SKM-1 treated with dmso at 0.1 percent for 144 hours (cell line): ENCODE results near the gene SLC26A1.

Experiments used
- DNase-seq: peaks from one replicate; lab custom pipeline; 2025; ENCODE audit not compliant: unreplicated experiment; lab: John Stamatoyannopoulos, UW

The SLC26A1 gene

DNA sequence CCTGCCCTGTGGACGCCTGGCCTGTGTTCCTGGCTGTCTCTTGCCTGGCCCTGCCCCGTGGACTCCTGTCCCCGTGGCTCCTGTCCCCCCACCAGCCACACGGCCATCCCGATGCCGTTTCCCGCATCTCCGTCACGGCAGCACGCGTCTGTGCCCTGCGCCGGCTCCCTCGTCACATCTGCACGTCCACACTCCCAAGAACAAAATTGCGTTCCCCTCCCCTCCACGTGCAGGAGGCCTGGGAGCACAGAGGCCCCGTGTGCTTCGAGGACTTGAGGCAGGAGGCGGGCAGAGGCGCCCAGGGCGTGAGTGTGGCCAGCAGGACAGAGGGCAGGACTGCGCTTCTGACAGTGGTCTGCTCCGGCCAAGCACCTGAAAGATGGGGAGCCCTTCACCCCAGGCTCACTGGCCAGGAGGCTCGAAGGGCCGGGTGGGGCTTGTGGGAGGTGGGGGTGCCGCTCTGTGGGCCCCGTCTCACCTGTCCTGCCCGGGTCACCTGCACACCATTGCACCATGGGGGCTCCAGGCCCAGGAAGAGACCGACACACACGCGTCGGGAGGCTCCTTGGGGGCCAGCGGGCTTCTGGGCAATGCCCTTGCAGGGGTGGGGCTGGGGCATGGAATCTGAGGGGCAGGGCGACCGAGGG lies 35.5 kb upstream of the SLC26A1 start:
- no peak for DNase-seq

DNA sequence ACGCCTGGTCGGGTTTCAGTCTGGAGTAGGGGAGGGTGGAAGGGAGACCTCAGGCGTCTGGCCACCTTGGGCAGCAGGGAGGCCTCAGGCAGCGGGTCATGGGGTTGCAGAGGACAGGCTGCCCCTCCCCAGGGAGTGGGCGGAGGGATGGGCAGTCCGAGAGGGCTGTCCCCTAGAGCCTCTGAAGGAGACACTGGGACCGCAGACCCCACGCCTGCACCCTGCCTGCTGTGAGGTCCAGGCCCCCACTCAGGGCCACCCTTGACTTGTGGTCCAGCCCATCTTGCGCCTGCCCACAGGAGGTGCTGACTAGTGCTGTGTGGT lies 34.7 kb upstream of the SLC26A1 start:
- no peak for DNase-seq

DNA sequence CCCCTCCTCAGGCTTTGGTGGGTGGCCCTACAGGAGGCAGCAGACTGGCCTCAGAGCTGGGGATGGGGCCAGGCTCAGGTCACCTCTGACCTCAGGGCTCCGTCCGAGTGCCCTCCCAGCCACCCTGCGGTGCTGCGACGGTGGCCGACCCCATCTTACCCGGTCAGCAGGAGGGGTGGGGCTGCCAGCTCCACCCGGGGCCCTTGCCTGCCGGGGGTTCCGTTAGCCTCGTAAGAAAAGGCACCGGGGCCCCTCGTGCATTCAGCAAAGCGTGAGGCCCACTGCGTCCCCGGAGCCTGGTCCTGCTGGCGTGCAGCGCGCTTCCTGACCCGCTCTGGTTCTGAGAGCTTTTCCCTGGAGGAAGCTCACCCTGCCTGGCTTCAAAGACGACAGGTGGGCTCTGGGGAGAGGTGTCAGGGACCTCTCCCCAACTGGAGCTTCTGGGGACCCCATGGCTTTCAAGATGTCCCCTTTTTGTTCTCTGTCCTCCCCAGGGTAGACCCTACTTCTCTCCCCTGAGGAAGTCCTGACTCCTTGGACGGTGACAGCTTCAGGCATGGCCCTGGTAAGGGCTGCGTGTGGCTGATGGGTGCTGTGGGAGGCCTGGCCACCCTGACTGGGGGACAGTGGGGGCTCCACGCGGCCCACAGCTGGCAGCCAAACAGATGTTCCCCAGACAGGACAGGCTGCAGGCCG lies 34.2 kb upstream of the SLC26A1 start:
- no peak for DNase-seq

DNA sequence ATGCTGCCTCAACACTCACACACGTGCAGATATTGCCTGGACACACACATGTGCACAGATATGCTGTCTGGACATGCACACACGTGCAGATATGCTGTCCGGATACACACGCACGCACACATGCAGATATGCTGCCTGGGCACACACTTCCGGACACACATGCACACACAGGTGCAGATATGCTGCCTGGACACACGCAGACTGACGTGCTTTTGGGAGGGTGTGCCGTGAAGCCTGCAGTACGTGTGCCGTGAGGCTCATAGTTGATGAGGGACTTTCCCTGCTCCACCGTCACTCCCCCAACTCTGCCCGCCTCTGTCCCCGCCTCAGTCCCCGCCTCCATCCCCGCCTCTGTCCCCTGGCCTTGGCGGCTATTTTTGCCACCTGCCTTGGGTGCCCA lies 32.9 kb upstream of the SLC26A1 start:
- DNase-seq = no peak

DNA sequence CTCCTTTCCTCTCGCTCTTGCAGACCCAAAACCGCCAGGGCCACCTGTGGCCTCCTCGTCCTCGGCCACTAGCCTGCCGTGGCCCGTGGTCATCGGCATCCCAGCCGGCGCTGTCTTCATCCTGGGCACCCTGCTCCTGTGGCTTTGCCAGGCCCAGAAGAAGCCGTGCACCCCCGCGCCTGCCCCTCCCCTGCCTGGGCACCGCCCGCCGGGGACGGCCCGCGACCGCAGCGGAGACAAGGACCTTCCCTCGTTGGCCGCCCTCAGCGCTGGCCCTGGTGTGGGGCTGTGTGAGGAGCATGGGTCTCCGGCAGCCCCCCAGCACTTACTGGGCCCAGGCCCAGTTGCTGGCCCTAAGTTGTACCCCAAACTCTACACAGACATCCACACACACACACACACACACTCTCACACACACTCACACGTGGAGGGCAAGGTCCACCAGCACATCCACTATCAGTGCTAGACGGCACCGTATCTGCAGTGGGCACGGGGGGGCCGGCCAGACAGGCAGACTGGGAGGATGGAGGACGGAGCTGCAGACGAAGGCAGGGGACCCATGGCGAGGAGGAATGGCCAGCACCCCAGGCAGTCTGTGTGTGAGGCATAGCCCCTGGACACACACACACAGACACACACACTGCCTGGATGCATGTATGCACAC lies 31.8 kb upstream of the SLC26A1 start:
- DNase-seq = no peak

DNA sequence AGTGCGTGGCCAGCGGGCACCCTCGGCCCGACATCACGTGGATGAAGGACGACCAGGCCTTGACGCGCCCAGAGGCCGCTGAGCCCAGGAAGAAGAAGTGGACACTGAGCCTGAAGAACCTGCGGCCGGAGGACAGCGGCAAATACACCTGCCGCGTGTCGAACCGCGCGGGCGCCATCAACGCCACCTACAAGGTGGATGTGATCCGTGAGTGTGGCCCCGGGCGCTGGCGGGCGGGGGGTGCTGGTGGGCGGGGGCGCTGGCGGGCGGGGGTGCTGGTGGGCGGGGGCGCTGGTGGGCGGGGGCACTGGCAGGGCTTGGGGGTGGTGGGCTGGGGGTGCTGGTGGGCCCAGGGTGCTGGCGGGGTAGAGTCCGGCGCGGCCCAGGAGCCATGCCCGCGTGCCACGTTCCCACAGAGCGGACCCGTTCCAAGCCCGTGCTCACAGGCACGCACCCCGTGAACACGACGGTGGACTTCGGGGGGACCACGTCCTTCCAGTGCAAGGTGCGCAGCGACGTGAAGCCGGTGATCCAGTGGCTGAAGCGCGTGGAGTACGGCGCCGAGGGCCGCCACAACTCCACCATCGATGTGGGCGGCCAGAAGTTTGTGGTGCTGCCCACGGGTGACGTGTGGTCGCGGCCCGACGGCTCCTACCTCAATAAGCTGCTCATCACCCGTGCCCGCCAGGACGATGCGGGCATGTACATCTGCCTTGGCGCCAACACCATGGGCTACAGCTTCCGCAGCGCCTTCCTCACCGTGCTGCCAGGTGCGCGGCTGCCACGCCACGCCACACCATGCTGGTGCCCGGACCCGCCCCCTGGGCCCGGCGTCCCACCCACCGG lies 30.9 kb upstream of the SLC26A1 start:
- no peak for DNase-seq

DNA sequence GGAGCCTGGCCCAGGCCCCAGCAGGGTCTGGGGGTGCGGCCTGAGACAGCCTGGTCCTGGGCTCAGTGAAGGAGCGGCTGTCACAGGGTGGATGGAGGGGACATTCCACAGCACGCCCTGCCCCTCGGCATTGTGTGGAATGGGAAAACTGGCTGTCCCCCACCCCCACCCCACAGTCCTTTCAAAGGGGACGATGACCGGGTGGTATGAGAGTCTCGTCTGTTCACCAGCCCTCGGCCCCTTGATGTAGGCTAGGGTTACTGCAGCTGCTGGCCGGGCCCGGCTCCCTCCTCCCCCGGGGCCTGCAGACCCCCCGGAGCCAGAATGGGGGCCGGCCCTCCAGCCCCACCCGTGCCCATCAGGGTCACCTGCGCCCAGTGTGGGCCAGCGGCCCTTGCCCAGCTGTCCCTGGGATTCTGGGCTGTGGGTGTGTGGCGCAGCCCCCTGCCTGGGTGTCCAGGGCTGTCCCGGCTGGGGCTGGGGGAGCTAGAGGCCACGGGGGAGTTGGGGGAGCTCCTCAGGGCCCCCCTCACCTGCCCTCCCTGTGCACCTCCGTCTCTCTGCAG lies 30.0 kb upstream of the SLC26A1 start:
- DNase-seq = no peak

DNA sequence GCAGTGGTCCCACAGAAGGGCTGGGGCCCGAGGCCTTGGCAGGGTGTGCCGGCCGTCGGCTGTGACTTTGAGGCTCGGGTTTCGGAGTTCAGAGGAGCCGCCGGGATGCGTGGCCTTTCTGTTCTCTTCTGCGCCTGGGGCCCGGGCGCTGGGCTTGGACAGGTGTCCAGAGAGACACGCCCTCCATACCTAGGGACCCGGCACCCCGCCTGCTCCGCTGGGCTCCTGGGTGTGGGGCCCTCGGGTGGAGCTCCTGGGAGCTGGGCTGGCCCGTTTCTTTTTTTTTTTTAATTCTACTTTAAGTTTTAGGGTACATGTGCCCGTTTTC lies 29.5 kb upstream of the SLC26A1 start:
- no peak for DNase-seq

DNA sequence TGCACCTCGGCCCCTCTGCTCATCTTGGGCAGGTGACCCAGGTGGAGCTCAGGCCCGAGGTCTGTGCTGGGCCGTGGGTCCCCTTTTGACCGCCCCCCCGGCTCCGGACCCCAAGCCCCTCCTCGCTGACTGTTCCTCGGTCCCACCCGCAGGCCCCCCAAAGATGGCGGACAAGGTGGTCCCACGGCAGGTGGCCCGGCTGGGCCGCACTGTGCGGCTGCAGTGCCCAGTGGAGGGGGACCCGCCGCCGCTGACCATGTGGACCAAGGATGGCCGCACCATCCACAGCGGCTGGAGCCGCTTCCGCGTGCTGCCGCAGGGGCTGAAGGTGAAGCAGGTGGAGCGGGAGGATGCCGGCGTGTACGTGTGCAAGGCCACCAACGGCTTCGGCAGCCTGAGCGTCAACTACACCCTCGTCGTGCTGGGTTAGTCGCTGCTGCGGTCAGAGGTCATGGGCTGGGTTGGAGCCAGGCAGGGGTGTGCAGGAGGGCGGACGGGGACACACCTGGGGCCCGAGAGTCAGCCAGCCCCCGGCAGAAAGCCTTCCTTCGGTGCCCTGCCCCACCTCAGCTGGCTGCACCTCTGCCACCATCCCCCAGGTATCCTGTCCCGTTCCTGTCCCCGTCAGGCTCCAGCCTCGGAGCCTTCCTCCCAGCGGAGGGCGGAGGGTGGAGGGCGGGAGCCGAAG lies 29.0 kb upstream of the SLC26A1 start:
- DNase-seq = no peak

DNA sequence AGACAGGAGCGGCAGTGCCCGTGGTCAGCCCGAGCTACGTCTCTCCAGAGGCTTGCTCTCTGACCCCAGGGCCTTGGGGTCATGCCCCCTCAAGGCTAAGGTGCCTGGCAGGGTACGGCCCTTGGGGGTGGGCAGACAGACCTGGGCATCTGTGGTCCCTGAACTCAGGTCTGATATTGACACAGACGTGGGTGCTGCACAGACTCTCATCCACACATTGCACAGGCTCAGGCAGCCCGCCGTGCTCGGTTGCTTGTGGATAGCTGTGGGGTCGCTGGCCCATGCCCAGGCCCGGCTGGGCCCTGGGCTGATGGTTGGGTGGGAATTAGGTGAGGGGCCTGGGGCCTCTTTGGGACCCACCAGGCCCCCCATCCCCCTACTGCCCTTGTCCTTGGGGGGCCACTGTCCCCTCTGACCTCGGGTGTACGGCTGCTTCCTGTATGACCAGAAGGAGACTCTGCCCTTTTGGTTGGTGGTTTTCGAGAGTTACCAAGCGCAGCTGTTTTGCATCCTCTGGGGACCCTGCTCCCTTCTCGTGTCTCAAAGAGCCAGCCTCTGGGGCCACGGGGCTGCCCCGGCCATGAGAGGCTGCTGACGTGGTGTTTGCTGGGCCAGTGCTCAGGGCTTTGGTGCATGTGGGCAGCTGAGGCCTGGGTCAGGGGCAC lies 28.3 kb upstream of the SLC26A1 start:
- DNase-seq = no peak

DNA sequence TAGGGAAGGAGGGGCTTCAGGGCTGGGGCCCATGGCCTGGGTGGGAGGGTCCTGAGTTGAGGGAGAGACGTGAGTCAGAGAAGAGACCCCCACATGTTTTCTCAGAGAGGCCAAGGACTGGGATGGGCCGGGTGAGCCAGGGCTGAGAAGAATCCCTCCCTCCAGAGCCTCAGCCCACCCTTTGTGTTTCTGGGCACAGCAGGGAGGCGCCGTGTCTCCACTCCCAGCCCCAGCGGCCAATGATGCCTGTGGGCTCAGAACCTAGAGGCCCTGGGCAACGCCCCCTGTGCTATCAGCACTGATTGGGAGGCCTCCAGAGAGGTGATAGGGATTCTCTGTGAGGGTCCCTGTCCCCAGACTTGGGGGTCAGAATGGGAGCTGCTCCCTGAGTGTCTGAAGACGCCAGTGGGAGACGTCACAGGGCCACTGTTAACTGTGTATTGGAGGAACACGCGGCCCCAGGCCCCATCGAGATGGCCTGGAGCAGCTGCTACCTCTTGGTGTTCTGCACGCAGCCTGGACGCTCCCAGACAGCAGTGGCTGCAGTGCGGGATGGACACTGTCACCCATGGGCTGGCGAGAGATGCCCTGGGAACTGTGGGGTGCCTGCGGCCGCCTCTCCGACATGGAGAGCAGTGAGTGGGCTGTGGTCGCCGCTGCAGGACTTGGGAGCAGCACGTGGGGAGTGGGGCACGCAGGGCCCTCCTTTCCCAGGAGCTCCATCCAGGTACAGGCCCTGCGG lies 26.7 kb upstream of the SLC26A1 start:
- DNase-seq = no peak

DNA sequence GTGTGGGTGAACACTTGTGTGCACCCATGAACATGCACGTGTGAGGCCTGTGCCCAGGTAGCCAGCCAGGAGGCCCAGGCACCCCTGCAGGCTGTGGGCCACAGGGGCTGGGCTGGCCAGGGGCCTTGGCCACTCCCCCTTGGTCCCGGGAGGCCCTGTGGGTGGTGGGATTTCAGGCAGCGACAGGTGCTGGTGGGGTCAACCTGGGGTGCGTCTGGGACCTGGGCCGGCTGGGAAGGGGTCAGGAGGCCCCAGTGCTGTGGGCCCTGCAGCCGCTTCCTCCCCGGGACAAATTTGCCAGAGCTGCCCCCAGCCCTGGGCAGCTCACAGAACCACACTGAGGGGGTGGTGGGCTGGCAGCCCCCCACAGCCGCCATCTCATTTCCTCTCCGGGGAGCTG lies 26.1 kb upstream of the SLC26A1 start:
- no peak for DNase-seq

DNA sequence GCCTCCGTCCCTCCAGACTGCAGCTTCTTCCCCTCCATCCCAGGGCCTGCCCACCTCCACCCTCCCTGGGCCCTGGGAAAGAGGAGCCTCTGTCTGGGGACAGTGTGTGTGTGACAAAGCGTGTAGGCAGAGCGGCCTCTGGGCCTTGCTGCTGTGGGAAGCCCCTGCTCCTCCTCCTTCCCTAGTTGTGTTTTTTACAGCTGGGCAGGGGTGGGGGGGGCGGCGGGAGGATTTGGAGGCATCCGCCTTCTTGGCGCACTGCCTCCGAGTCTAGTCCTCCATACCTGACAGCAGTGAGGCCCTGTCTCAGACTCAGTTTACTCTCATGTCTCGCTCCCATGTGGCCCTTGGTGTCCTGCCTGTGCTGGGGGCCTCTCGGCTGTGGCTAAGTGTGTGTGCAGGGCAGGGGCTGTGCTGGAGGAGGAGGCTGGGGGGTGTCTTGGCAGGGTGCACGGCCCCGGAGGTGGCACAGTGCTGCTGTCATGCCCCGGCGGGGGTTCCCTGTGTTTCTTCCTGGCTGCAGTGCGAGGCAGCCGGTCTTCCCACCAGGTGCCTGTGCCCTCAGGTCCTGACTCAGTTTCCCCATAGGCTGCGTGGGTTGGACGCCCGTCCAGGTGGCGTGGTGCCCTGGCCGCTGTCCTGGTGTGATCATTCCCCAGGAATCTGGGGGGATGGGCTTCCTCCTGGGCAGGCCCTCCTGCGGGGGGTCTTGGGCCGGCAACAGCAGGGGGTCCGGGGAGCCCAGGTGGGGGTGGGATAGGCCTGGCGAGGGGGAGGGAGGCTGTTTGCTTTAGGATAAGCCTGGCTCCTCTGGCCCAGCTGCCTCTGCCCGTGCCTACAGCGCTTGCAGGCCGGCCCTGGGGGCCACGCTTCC lies 25.2 kb upstream of the SLC26A1 start:
- DNase-seq = no peak

DNA sequence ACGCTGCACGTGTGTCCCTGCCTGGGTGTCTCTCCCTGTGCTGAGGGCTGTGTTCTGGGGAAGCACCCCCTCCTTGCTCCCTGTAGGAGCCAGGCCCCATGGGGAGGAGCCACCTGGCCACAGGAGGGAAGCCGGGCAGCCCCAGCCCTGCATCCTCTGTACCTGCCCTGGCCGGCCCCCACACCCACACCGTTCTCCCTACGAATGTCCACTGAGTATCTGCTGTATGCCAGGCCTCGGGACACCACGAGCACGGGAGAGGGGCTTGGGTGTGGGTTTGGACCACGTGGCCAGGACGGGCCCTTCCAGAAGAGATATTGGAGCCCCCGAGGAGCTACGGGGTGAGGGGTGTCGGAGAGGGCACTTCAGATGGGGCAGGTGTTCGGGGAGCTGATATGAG lies 24.5 kb upstream of the SLC26A1 start:
- DNase-seq = no peak

DNA sequence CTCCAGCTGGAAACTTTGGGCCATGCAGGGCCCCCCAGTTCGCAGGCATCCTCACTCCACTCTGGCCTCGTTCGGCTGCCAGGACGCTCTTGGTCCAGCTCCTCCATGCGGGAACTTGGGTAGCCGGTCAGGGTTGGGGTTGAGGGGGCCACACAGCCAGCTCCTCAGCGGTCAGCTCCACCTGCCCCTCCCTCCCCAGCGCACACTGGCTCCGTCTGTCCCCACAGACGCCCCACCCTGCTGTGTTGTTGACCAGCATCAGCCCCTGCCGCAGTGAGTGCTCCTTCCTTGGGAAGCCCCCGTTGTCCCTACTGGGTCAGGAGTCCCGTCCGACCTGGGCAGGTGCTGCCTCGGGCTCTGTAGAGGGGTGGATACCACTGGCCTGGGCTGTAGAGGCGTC lies 24.0 kb upstream of the SLC26A1 start:
- DNase-seq = no peak

DNA sequence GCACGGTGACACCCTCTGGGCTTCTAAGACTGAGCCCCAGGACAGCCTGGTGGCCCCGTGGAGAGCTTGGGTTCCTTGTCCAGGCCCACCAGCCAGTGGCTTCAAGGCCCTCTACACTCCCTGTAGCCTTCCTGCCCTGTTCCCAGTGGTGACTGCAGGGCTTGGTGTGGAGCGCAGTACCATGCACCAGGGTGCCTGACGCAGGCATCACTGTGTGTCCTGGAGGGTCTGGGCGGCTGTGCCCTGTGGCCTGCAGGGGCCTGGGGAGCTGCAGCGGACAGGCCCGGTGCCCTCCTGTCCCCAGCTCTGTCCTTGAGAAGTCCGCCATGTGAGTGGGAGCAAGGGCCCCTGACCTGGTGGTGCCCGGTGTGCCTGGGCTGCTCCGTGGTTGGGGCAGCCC lies 22.5 kb upstream of the SLC26A1 start:
- DNase-seq = no peak

DNA sequence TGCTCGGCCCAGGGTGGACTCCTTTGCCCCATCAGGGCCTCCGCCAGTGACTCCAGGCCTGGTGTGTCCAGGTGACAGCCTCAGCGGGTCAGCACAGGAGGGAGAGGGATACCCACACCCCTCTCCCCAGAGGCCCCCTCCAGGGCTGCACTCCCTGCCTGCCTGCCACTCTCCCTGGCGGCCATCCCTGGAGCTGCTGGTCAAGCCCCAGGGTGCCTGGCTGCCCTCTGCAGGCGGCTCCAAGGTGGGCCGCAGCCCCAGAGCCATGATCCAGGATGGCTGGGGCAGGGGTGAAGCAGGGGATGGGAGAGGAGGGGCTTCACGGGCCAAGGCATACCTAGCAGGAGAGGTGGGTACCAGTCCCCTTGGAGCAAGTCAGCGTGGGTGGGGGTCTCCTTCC lies 22.0 kb upstream of the SLC26A1 start:
- DNase-seq = no peak

DNA sequence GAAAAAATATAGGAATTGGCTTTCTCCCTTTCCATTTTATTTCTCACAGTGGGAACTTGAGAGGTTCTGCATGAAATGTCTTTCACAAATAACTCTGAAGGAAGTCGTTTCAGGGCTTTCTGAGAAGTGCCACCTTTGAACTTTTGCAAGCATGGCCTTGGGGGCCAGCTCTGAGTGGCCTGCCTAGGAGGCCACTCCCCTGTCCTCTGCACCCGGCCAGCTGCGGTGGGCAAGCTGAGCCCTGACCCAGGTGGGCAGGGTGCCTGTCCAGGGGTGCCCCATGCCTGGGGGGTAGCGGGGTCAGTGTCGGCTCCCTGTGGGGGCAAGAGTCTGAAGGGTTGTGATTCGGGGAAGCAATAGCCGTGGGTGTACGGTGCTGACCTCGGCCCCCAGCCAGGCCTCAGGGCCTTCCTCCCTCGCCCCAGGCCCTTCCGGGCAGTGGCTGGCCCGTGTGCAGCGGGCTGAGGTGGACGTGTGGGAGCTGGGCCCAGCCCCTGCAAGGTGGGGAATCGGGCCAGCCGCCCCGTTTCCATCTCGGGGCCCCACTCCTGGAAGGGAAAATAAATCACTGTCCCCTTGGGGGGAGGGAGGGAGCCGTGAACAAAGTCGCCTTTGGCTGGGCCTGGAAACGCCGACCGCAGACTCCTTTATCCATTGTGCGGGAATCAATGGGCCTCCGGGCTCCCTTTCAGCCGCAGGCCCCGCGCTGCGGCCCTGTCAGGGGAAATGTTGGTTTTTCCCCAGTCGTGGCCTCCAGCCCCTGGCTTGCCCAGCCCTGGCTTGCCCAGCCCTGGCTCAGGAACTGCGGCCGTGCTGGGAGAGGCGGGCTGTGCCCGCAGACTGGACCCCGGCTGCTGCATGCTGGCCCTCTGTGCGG lies 21.3 kb upstream of the SLC26A1 start:
- no peak for DNase-seq
